AG04449 (cell line): Measurements from ENCODE around the gene LHX5.

Experiments
- CTCF ChIA-PET: fragments of 350-600 bp; formaldehyde crosslinking; extraction: SDS; loops from one replicate; lab custom pipeline; 2021; ENCODE audit warnings: antibody characterized with exemption; lab: Yijun Ruan, JAX
- POLR2A ChIA-PET: fragments of 400-600, 350-600 bp; formaldehyde crosslinking; extraction: SDS; loops from one replicate; lab custom pipeline; 2020; ENCODE audit warnings: antibody characterized with exemption, inconsistent platforms; lab: Yijun Ruan, JAX
- DNase-seq: peaks from one replicate; pipeline ENCODE4 v3.0.0-alpha.2; 2010; ENCODE audit warnings: low read depth, low spot score
- H3K4me3 ChIP-seq: 2 replicates; pipeline ENCODE4 v1.5.1; 2011; ENCODE audit warnings: low read depth, mild to moderate bottlenecking, control low read depth, low read length
- CTCF ChIP-seq: IDR thresholded peaks from one replicate; pipeline ENCODE4 v1.5.1; 2011; ENCODE audit warnings: mild to moderate bottlenecking, moderate library complexity, low read length, control low read depth, inconsistent platforms; ENCODE audit not compliant: insufficient read depth; ENCODE audit errors: missing control alignments

LHX5 gene

GRCh38 chr12:113436586-113436985, 35.1 kb downstream of the LHX5 start:
- CTCF ChIA-PET: no interaction called here
- POLR2A ChIA-PET: no interaction called here
- DNase-seq: no peak
- no peak overlapping the region for H3K4me3 ChIP-seq
- no peak for TF ChIP-seq CTCF

DNA sequence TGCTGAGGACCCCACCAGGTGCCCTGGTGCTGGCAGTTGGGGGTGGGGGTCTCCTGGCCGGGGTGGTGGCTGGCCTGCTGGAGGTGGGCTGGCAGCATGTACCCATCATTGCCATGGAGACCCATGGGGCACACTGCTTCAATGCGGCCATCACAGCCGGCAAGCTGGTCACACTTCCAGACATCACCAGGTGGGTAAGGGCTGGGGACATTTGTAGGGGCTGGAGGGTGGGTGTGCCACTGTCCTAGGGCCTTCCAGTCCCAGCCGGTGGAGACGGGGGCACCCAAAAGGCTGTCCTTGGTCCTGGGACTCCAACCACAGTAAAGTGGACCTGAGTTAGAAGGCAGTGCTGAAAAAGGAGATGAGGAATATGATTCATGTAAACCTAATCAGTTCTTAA, 36.3 kb downstream of the LHX5 start:
- POLR2A ChIA-PET: no interaction called here
- CTCF ChIA-PET: interaction anchor here (1.0 to 1.8 kb wide), 3 partner anchors 10 to 26 kb away, joined by 3 to 16 read pairs (median 7); no protein-coding TSS in a partner anchor
- no peak for DNase-seq
- no peak for TF ChIP-seq CTCF
- no peak overlapping the region for H3K4me3 ChIP-seq

- no peak for TF ChIP-seq CTCF
- ChIA-PET POLR2A (no interaction called here), CTCF (no interaction called here)
- DNase-seq: no peak
- H3K4me3 ChIP-seq: no peak overlapping the region
Observed at GRCh38 chr12:113432986-113433385, 38.7 kb downstream of the LHX5 start.

GRCh38 chr12:113428482-113428881, 43.2 kb downstream of the LHX5 start:
- ChIA-PET POLR2A (no interaction called here), CTCF (interaction anchor here (1.2 to 1.4 kb wide), 2 partner anchors 12 to 106 kb away, joined by 3 to 4 read pairs; no protein-coding TSS in a partner anchor)
- H3K4me3 ChIP-seq: no peak overlapping the region
- TF ChIP-seq CTCF: no peak
- no peak for DNase-seq

- POLR2A ChIA-PET: no interaction called here
- CTCF ChIA-PET: interaction anchor here (1.2 to 1.4 kb wide), 3 partner anchors 13 to 116 kb away, joined by 3 to 4 read pairs (median 4); no protein-coding TSS in a partner anchor
- no peak for DNase-seq
- no peak for TF ChIP-seq CTCF
- no peak overlapping the region for H3K4me3 ChIP-seq
Observed at GRCh38 chr12:113427882-113428281, 43.8 kb downstream of the LHX5 start.

DNA sequence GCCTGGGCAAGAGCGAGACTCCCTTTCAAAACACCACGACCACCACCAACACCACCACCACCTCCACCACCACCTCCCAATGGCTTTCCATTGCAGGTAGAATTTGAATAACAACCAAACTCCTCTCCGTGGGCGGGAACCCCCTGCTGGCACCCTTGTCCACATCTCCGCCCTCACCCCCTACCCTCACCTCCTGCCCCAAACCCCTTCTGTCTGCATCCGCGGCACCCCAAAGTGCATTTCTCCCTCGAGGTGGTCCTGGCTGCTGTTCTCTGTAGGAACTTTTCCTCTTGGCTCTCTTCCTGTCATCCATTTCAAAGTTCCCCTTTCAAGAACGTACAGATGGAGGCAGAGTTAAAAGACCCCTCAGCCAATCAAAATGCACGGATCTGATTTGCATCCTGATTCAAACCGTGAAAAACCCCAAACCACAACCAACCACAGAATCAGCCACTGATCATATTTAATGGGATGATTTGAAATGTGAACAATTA, 45.7 kb downstream of the LHX5 start:
- ChIA-PET CTCF (interaction anchor here (0.5 to 4.7 kb wide), 48 partner anchors 8 to 504 kb away, joined by 3 to 70 read pairs (median 4); partner anchors contain the start of genes SDS and SLC8B1), POLR2A (no interaction called here)
- no peak overlapping the region for H3K4me3 ChIP-seq
- TF ChIP-seq CTCF: no peak
- no peak for DNase-seq
